GM23248 (cell line): ENCODE data around the gene MAP3K10.

Experiments used
- EZH2 ChIP-seq: fragments of 200-600 bp; sonication (generic); IDR thresholded peaks from 2 replicates; pipeline ENCODE4 v1.6.1; 2018; ENCODE audit warnings: antibody characterized with exemption, mild to moderate bottlenecking; ENCODE audit not compliant: insufficient read depth, poor library complexity, severe bottlenecking
- EZH2phosphoT487 ChIP-seq: fragments of 200-600 bp; sonication (generic); IDR thresholded peaks from 2 replicates; pipeline ENCODE4 v1.6.1; 2018; ENCODE audit warnings: antibody characterized with exemption, moderate library complexity, mild to moderate bottlenecking, low read depth; ENCODE audit not compliant: insufficient read depth

DNA sequence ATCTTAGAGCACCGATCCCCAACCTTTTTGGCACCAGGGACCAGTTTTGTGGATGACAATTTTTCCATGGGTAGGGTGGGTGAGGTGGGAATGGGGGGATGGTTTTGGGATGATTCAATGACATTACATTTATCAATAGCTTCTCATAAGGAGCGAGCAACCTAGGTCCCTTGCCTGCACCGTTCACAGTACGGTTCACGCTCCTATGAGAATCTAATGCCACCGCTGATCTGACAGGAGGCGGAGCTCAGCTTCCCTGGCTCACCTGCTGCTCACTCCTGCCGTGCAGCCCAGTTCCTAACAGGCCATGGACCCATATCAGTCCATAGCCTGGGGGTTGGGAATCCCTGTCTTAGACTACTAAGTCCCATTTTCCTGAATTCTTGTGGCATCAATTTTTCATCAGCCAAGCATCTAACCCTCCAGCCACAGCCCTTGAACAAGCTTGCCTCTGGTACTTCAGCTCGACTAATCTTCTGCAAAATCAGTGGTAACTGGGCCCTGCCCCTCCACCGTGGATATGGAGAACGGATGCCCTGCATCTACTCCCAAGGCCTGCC is 37.0 kb upstream of the MAP3K10 start:
- TF ChIP-seq EZH2 (no peak), EZH2phosphoT487 (no peak)
